Activated T-cell treated with anti-CD3 and anti-CD28 coated beads, Interleukin-2, amount 50 U/mL, for 72 hours (primary cell): ENCODE data around the gene AFF4. TPM values are rescaled to one million over a fixed set of nuclear protein-coding genes. Genes with fewer than 3 reads are reported as not detected.
A peak's percentile ranks its signal among the peaks of the same experiment; 100 is the strongest.
"Not testable (repeated sequence)": the region's sequence is repeated elsewhere in the genome, so short reads cannot be mapped to it uniquely, and the experiment has no call there.

Experiments
- ATAC-seq, 2 donors: fragments of 150-1000 bp; cut with Tn5 transposase; replicated peaks in 1 of 2; 2 replicates each; pipeline ENCODE4 v1.10.0; 2021; ENCODE audit warnings: moderate library complexity in 2 of 2, mild to moderate bottlenecking in 1 of 2
- DNase-seq, 2 donors: peaks; one replicate each; pipeline ENCODE4 v3.0.0; 2021 to 2022; ENCODE audit warnings: mixed read lengths in 1 of 2
- H3K27ac Mint-ChIP-seq: one replicate; pipeline ENCODE4 v1.8.0; 2022; ENCODE audit warnings: mild to moderate bottlenecking, moderate library complexity, mixed read lengths
- H3K27me3 Mint-ChIP-seq: one replicate; pipeline ENCODE4 v1.8.0; 2022; ENCODE audit warnings: low read depth, mixed read lengths
- H3K36me3 Mint-ChIP-seq, 2 donors: one replicate each; pipeline ENCODE4 v1.8.0; 2022; ENCODE audit warnings: mixed read lengths in 2 of 2, mild to moderate bottlenecking in 1 of 2; ENCODE audit not compliant: insufficient read depth in 2 of 2
- H3K4me1 Mint-ChIP-seq: one replicate; pipeline ENCODE4 v1.8.0; 2022; ENCODE audit warnings: low read depth, mixed read lengths
- H3K4me3 Mint-ChIP-seq, 2 donors: one replicate each; pipeline ENCODE4 v1.8.0; 2022; ENCODE audit warnings: mild to moderate bottlenecking in 2 of 2, mixed read lengths in 2 of 2, moderate library complexity in 2 of 2
- H3K9me3 Mint-ChIP-seq, 2 donors: one replicate each; pipeline ENCODE4 v1.8.0; 2022; ENCODE audit warnings: mixed read lengths in 2 of 2
- total RNA-seq, 2 donors: library from RNA; stranded (reverse); gene quantifications; one replicate each; pipeline ENCODE4 v1.2.3, GENCODE V29; 2022

Gene AFF4
- total RNA-seq, 2 donors from 2014 or later = 33.6 to 34.9 TPM

- not testable (repeated sequence) for H3K9me3 Mint-ChIP-seq, H3K4me3 Mint-ChIP-seq, DNase-seq, H3K27me3 Mint-ChIP-seq, H3K36me3 Mint-ChIP-seq, H3K27ac Mint-ChIP-seq, ATAC-seq
- H3K4me1 Mint-ChIP-seq = peaks cover 12% of the 10 kb centered on the region
These were observed 18.1 kb downstream of the AFF4 start for GRCh38 chr5:132945315-132945714.

- no peak for DNase-seq
- Mint-ChIP-seq H3K4me1 (peaks cover 12% of the 10 kb centered on the region), H3K36me3 (no peaks in the 10 kb centered on the region), H3K27me3 (no peaks in the 10 kb centered on the region), H3K27ac (peak overlapping the region; percentile 80), H3K4me3 (no peak overlapping the region), H3K9me3 (no peaks in the 10 kb centered on the region)
- ATAC-seq = no peak
These were observed 19.9 kb downstream of the AFF4 start for GRCh38 chr5:132943362-132944022.

- Mint-ChIP-seq H3K27me3 (no peaks in the 10 kb centered on the region), H3K27ac (peak overlapping the region; percentile 84), H3K9me3 (no peaks in the 10 kb centered on the region), H3K36me3 (no peaks in the 10 kb centered on the region), H3K4me3 (no peak overlapping the region), H3K4me1 (peaks cover 7% of the 10 kb centered on the region)
- ATAC-seq (no peak), DNase-seq (no peak)
These were observed 22.1 kb downstream of the AFF4 start for GRCh38 chr5:132941331-132941730.

GRCh38 chr5:132928062-132928407 lies 35.4 kb downstream of the AFF4 start:
- Mint-ChIP-seq H3K4me1 (no peaks in the 10 kb centered on the region), H3K36me3 (peaks cover 10 to 28% of the 10 kb centered on the region in 2 donors)

GRCh38 chr5:132927355-132928061 lies 35.9 kb downstream of the AFF4 start:
- H3K27me3 Mint-ChIP-seq = no peaks in the 10 kb centered on the region
- no peaks in the 10 kb centered on the region for H3K9me3 Mint-ChIP-seq
- H3K27ac Mint-ChIP-seq = peak overlapping the region; percentile 14
- H3K4me1 Mint-ChIP-seq = no peaks in the 10 kb centered on the region
- ATAC-seq (no peak), DNase-seq (no peak)
- no peak overlapping the region for H3K4me3 Mint-ChIP-seq
- H3K36me3 Mint-ChIP-seq = peaks cover 10 to 28% of the 10 kb centered on the region in 2 donors

More at GRCh38 chr5:132928062-132928407, 35.4 kb downstream of the AFF4 start:
- no peaks in the 10 kb centered on the region for H3K9me3 Mint-ChIP-seq
- H3K27me3 Mint-ChIP-seq = no peaks in the 10 kb centered on the region
- no peak overlapping the region for H3K4me3 Mint-ChIP-seq
- DNase-seq (no peak), ATAC-seq (no peak)
- H3K27ac Mint-ChIP-seq = no peak overlapping the region

- Mint-ChIP-seq H3K4me1 (no peaks in the 10 kb centered on the region), H3K27ac (peak overlapping the region; percentile 21), H3K36me3 (peaks cover 10 to 28% of the 10 kb centered on the region in 2 donors)
These were observed 37.0 kb downstream of the AFF4 start for GRCh38 chr5:132926437-132926836.

GRCh38 chr5:132916086-132916485 lies 47.3 kb downstream of the AFF4 start:
- no peaks in the 10 kb centered on the region for H3K4me1 Mint-ChIP-seq
- no peak overlapping the region for H3K4me3 Mint-ChIP-seq
- H3K27me3 Mint-ChIP-seq = no peaks in the 10 kb centered on the region
- no peak for ATAC-seq
- peaks cover 0 to 13% of the 10 kb centered on the region in 2 donors for H3K36me3 Mint-ChIP-seq
- no peak overlapping the region for H3K27ac Mint-ChIP-seq
- DNase-seq = no peak
- no peaks in the 10 kb centered on the region for H3K9me3 Mint-ChIP-seq

More at GRCh38 chr5:132926437-132926836, 37.0 kb downstream of the AFF4 start:
- ATAC-seq = no peak
- Mint-ChIP-seq H3K4me3 (no peak overlapping the region), H3K27me3 (no peaks in the 10 kb centered on the region), H3K9me3 (no peaks in the 10 kb centered on the region)
- DNase-seq = no peak

GRCh38 chr5:132915681-132916080 lies 47.8 kb downstream of the AFF4 start:
- H3K27me3 Mint-ChIP-seq = no peaks in the 10 kb centered on the region
- H3K4me1 Mint-ChIP-seq = no peaks in the 10 kb centered on the region
- no peak overlapping the region for H3K27ac Mint-ChIP-seq
- DNase-seq = no peak
- H3K36me3 Mint-ChIP-seq = peaks cover 0 to 13% of the 10 kb centered on the region in 2 donors
- no peak overlapping the region for H3K4me3 Mint-ChIP-seq
- no peaks in the 10 kb centered on the region for H3K9me3 Mint-ChIP-seq
- no peak for ATAC-seq

GRCh38 chr5:132909702-132910101 lies 53.7 kb downstream of the AFF4 start:
- DNase-seq = no peak
- Mint-ChIP-seq H3K27ac (no peak overlapping the region), H3K4me1 (no peaks in the 10 kb centered on the region)

GRCh38 chr5:132907161-132907560 lies 56.3 kb downstream of the AFF4 start:
- Mint-ChIP-seq H3K4me3 (no peak overlapping the region), H3K9me3 (no peaks in the 10 kb centered on the region), H3K36me3 (peaks cover 0 to 6% of the 10 kb centered on the region in 2 donors), H3K27me3 (no peaks in the 10 kb centered on the region), H3K27ac (no peak overlapping the region), H3K4me1 (no peaks in the 10 kb centered on the region)
- DNase-seq (no peak), ATAC-seq (no peak)

More at GRCh38 chr5:132909702-132910101, 53.7 kb downstream of the AFF4 start:
- H3K27me3 Mint-ChIP-seq = no peaks in the 10 kb centered on the region
- no peak for ATAC-seq
- H3K36me3 Mint-ChIP-seq = peaks cover 0 to 6% of the 10 kb centered on the region in 2 donors
- H3K4me3 Mint-ChIP-seq = no peak overlapping the region
- no peaks in the 10 kb centered on the region for H3K9me3 Mint-ChIP-seq

GRCh38 chr5:132905938-132906337 lies 57.5 kb downstream of the AFF4 start:
- Mint-ChIP-seq H3K4me3 (no peak overlapping the region), H3K27ac (no peak overlapping the region), H3K4me1 (no peaks in the 10 kb centered on the region), H3K36me3 (peaks cover 0 to 4% of the 10 kb centered on the region in 2 donors), H3K9me3 (no peaks in the 10 kb centered on the region), H3K27me3 (no peaks in the 10 kb centered on the region)
- DNase-seq (no peak), ATAC-seq (no peak)

GRCh38 chr5:132901730-132902129 lies 61.7 kb downstream of the AFF4 start:
- ATAC-seq (no peak), DNase-seq (no peak)
- H3K9me3 Mint-ChIP-seq = no peaks in the 10 kb centered on the region
- peaks cover 2 to 10% of the 10 kb centered on the region in 2 donors for H3K36me3 Mint-ChIP-seq
- no peaks in the 10 kb centered on the region for H3K27me3 Mint-ChIP-seq
- no peak overlapping the region for H3K27ac Mint-ChIP-seq
- H3K4me3 Mint-ChIP-seq = no peak overlapping the region
- no peaks in the 10 kb centered on the region for H3K4me1 Mint-ChIP-seq

GRCh38 chr5:132901036-132901435 lies 62.4 kb downstream of the AFF4 start:
- no peak for ATAC-seq
- H3K27me3 Mint-ChIP-seq = no peaks in the 10 kb centered on the region

More at GRCh38 chr5:132901036-132901435, 62.4 kb downstream of the AFF4 start:
- peaks cover 4 to 15% of the 10 kb centered on the region in 2 donors for H3K36me3 Mint-ChIP-seq
- DNase-seq = no peak
- no peak overlapping the region for H3K27ac Mint-ChIP-seq
- H3K9me3 Mint-ChIP-seq = no peaks in the 10 kb centered on the region
- no peak overlapping the region for H3K4me3 Mint-ChIP-seq
- H3K4me1 Mint-ChIP-seq = no peaks in the 10 kb centered on the region
